Posterior cingulate gyrus (tissue), 11 donors: Measurements from ENCODE around the gene P2RX1.

Experiments
- DNase-seq, 10 donors: peaks; one replicate each; pipeline versions ENCODE4 v3.0.0 to v3.0.0-alpha.2; 2020 to 2021; ENCODE audit warnings: mixed read lengths in 3 of 10
- intact Hi-C: fragments of 100-400 bp; cut with DNase I; formaldehyde crosslinking; loops from one replicate; pipeline ENCODE4 v1.15.1; 2023

P2RX1 gene

GRCh38 chr17:3915995-3916696 is at the start of gene P2RX1:
P2RX1 (minus strand) TSS chr17:3916465; CDS start chr17:3916225, 240 bp downstream.
- DNase-seq, result no peak
- intact Hi-C loops, result loop anchor here (5.0 kb wide), 1 partner anchor 91 kb away; no protein-coding TSS in a partner anchor

GRCh38 chr17:3965118-3965800 is 49.0 kb upstream of the P2RX1 start:
- intact Hi-C loops, result no loop called here
- DNase-seq, result no peak

- DNase-seq, result no peak
Measured at GRCh38 chr17:3964203-3965117, 48.2 kb upstream of the P2RX1 start, which contains the start of gene ATP2A3. ATP2A3 (minus strand) TSS chr17:3964437; CDS start chr17:3964291, 146 bp downstream.

GRCh38 chr17:3963237-3964201 is 47.3 kb upstream of the P2RX1 start:
- no peak for DNase-seq
- intact Hi-C loops, result no loop called here

More at GRCh38 chr17:3964203-3965117, 48.2 kb upstream of the P2RX1 start, which contains the start of gene ATP2A3:
- intact Hi-C loops, result no loop called here

- intact Hi-C loops, result no loop called here
- DNase-seq, result no peak
Measured at GRCh38 chr17:3962965-3963236, 46.6 kb upstream of the P2RX1 start.

- no peak for DNase-seq
- intact Hi-C loops, result no loop called here
Measured at GRCh38 chr17:3962217-3962964, 46.1 kb upstream of the P2RX1 start.

GRCh38 chr17:3961564-3962047 is 45.3 kb upstream of the P2RX1 start:
- intact Hi-C loops, result no loop called here
- no peak for DNase-seq

GRCh38 chr17:3960764-3961163 is 44.5 kb upstream of the P2RX1 start:
- DNase-seq, result no peak
- intact Hi-C loops, result no loop called here

- intact Hi-C loops, result no loop called here
- no peak for DNase-seq
Measured at GRCh38 chr17:3959921-3960601, 43.8 kb upstream of the P2RX1 start.

GRCh38 chr17:3959295-3959899 is 43.1 kb upstream of the P2RX1 start:
- no peak for DNase-seq
- intact Hi-C loops, result no loop called here

GRCh38 chr17:3957735-3958599 is 41.7 kb upstream of the P2RX1 start:
- no peak for DNase-seq
- intact Hi-C loops, result no loop called here

- DNase-seq, result no peak
- intact Hi-C loops, result no loop called here
Measured at GRCh38 chr17:3956983-3957382, 40.7 kb upstream of the P2RX1 start.

GRCh38 chr17:3956327-3956957 is 40.2 kb upstream of the P2RX1 start:
- intact Hi-C loops, result no loop called here
- DNase-seq, result no peak

GRCh38 chr17:3955673-3955988 is 39.4 kb upstream of the P2RX1 start:
- intact Hi-C loops, result no loop called here
- DNase-seq, result no peak

- no peak for DNase-seq
- intact Hi-C loops, result no loop called here
Measured at GRCh38 chr17:3954976-3955672, 38.9 kb upstream of the P2RX1 start.

GRCh38 chr17:3954086-3954485 is 37.8 kb upstream of the P2RX1 start:
- no peak for DNase-seq
- intact Hi-C loops, result no loop called here
